GM21360 (cell line): ENCODE data around the gene CCNI2.
"Not testable (repeated sequence)": the region's sequence is repeated elsewhere in the genome, so short reads cannot be mapped to it uniquely, and the experiment has no call there.

ENCODE experiments used
- ATAC-seq: cut with Tn5 transposase; IDR thresholded peaks from one replicate; pipeline ENCODE4 v1.9.1; 2021; ENCODE audit warnings: mild to moderate bottlenecking, moderate library complexity; ENCODE audit not compliant: unreplicated experiment

Gene CCNI2

DNA sequence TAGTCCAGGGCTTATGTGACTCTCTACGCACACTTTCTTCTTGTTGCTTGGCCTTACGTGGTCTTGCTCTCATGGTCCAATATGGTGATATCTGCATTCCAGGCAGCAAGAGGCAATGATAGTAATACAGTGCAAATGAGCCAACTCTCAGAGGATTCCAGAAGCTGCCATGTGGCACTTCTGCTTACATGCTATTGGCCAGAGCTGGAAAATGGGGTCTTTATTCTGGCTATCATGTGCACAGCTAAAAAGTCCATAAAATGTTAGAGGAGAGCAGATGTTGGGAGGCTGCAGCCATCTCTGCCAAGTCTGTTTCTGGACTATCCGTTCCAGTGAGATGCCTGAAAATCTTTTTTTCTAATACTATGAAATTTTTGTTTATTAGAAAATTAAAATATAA is 32.7 kb downstream of the CCNI2 start:
- ATAC-seq = no peak

DNA sequence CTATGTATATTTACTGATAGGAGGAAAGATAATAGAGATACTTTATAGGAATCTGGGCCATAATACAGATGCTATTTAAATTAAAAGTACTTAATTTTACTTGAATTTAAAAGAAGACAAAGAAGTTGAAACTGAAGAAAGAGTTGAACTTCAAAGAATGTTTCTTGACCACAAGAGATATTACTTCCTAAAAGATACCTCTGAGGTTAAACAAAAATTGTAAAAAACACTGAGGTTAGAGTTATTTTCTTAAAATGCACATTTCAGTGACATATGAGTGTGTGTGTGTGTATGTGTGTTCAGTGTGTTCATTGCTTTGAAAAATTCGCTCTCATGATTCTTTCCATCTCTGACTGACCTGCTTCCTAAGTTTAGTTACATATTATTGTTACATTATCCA is 33.4 kb downstream of the CCNI2 start:
- no peak for ATAC-seq

DNA sequence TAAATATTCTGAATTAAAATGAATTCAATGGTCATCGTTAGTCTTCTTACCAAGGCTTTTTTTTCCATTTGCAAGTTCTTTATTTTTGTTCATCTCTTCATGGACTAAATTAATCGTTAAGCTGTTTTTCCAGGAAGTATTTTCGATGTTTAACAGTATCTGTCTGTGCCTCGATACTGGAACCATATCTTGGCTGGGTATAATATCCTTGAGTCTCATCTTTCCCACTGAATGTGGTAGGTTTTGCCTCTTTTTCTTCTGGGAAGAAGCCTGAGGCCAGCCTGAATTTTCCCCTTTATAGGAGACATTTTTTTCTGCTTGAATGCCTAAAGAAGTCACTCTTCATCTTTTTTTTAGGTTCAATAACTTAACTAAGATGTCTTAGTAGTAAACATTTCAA is 33.8 kb downstream of the CCNI2 start:
- no peak for ATAC-seq

DNA sequence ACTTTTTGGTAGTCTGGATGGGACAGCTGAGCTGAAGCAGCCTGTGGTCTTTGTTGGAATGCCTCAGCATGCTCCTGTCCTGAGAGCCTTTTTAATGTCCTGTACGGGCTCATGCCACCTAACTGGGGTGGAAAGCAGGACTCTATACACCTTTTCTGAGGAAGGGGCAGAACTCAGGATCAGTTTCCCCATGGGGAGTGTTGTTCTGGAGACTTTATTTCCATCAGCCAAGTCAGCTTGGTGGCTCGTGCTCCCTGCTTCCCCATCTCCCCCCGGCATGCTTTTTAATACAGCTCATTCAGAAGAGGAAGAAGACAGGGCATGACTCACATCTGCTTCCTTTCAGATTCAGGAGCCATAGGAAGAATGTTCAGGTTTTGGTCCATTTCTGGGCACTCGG is 34.9 kb downstream of the CCNI2 start:
- ATAC-seq = no peak

DNA sequence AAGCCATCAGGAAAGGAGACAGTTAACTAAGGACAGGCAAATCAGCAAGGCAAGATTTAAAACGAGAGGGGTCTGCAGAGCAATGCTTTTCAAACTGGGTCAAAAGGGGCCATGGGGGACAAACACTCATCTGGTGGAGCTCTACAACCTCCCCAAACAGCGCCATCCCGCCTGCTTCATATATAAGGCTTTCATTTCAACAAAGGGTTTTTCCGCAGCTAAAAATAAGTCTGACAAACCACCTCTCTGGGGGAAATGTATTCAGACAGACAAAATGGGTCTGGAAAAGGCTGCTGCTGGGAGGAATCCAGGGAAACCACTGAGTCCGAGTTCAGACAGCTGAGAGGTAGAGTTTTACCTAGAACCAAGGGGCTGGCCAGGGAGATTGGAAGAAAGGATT is 38.1 kb downstream of the CCNI2 start:
- no peak for ATAC-seq

- no peak for ATAC-seq
These were observed 38.6 kb downstream of the CCNI2 start for GRCh38 chr5:132785864-132786263.

GRCh38 chr5:132787076-132787475 is 39.9 kb downstream of the CCNI2 start:
- no peak for ATAC-seq

DNA sequence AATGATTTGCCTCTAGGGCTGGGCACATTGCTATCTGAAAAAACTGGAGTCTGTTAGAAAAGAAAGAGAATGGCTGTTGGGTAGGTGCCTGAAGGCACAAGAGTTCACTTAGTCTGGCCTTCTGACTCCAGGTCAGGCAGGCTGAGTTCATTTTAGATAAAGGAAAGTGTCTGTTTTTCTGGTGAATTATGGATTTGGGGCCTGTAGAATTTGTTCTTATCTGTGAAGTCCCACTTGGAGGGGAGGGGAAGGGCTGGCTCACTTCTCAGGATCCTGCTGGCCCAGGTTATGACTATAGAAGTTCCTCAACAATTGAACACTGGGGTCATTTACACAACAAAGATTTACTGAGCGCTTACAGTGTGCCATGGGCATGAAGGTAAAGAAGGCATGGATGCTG is 41.3 kb downstream of the CCNI2 start:
- no peak for ATAC-seq

GRCh38 chr5:132788990-132789886 is 42.0 kb downstream of the CCNI2 start:
- no peak for ATAC-seq

GRCh38 chr5:132790201-132790865 is 43.1 kb downstream of the CCNI2 start:
- no peak for ATAC-seq

- ATAC-seq = no peak
These were observed 43.8 kb downstream of the CCNI2 start for GRCh38 chr5:132791026-132791425.

DNA sequence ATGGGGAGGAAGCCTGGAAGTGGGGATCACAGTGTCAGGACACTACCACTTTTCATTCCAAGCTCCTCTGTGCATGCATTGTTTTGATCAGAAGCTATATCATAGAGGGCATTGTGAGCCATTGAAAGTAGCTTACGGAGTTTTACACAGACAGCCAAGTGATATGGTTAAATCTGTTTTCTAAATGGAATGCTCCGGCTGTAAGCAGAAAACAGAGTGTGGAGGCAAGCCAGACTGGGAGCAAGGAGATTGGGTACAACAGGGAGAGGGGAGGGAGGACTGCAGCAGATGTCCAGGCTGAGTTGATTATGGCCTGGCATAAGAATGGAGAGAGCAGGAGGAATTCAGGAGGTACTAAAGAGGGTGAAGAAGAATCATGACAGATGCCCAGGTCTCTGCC is 50.4 kb downstream of the CCNI2 start:
- ATAC-seq = no peak

DNA sequence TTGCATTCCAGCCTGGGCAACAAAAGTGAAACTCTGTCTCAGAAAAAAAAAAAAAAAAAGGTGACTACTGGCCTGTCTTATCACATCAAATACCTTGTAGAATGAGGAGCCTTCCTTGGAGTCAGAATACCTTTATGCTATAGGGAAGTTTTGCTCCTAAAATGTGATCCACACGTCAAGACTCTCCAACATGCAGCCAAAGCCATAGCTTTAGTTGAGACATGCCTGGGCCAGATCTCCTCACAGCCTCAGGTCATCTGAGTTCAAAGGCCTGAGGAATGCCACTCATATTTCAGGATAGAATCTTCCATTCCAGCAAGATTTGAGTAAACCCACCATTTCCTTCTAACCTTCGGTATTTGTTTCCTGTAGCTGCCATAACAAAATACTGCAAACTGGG is 52.2 kb downstream of the CCNI2 start:
- no peak for ATAC-seq

DNA sequence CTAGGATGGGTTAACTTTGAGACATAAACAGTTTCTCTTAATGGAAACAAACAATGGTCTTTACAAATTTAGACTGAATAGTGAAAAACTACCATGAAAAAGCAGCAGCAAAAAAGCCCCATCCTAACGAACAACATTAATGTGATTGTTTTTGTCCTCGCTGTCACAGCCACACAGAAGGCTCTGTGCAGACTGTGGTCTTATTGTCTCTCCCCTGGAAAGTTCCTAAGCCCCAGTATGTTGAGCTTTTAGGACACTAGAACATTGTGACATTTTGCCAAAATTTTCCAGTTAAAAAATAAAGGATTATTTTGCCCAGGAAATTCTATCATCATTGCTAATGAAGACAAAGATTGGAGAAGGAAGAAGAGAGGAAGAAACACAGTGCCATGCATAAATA is 53.3 kb downstream of the CCNI2 start:
- ATAC-seq = no peak

GRCh38 chr5:132802044-132802684 is 54.9 kb downstream of the CCNI2 start:
- no peak for ATAC-seq

DNA sequence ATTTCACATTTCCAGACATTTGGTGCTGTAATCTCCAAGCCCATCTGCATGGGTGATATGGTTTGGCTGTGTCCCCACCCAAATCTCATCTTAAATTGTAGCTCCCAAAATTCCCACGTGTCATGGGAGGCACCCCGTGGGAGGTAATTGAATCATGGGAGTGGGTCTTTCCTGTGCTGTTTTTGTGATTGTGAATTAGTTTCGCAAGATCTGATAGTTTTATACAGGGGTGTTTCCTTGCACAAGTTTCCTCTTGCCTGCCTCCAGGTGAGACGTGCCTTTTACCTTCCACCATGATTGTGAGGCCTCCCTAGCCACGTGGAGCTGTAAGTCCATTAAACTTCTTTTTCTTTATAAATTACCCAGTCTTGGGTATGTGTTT is 55.5 kb downstream of the CCNI2 start:
- not testable (repeated sequence) for ATAC-seq
